Lung microvascular endothelial cell (primary cell): ENCODE measurements around the gene VPREB3. TPM values are rescaled to one million over a fixed set of nuclear protein-coding genes. Genes with fewer than 3 reads are reported as not detected.

Experiments
- DNase-seq, 2 donors: peaks; one replicate each; pipeline versions ENCODE4 v3.0.0 to v3.0.0-alpha.2; 2010; ENCODE audit warnings: low read depth in 2 of 2
- total RNA-seq: library from RNA; depleted of rRNA; stranded (reverse); fragments of >200 nt; gene quantifications from 2 replicates; pipeline ENCODE4 v1.2.1, GENCODE V29; 2014

The VPREB3 gene
- total RNA-seq, 1 donor from 2014 or later, result not detected

GRCh38 chr22:23764899-23765881 is 11.0 kb upstream of the VPREB3 start:
- DNase-seq, result no peak

- DNase-seq, result no peak
Observed at GRCh38 chr22:23763954-23764353, 9.7 kb upstream of the VPREB3 start.

- DNase-seq, result no peak
Observed at GRCh38 chr22:23763579-23763945, 9.3 kb upstream of the VPREB3 start.

GRCh38 chr22:23762842-23763578 is 8.8 kb upstream of the VPREB3 start, which contains the start of gene C22orf15:
Gene C22orf15, plus strand, starts transcription at chr22:23762990. Its CDS starts 317 bp downstream, at chr22:23763307.
- peak; percentile 45 to 59 for DNase-seq

GRCh38 chr22:23760056-23760455 is 5.8 kb upstream of the VPREB3 start:
- no peak for DNase-seq

- no peak for DNase-seq
Observed at GRCh38 chr22:23759566-23759965, 5.3 kb upstream of the VPREB3 start.

- no peak for DNase-seq
Observed at GRCh38 chr22:23756891-23757290, 2.7 kb upstream of the VPREB3 start.

GRCh38 chr22:23755711-23756110 is 1.5 kb upstream of the VPREB3 start:
- no peak for DNase-seq

GRCh38 chr22:23754980-23755636 is 883 bp upstream of the VPREB3 start:
- peak; percentile 24 to 91 for DNase-seq

GRCh38 chr22:23753385-23753784 is 840 bp downstream of the VPREB3 start:
- DNase-seq, result no peak

- no peak for DNase-seq
Observed at GRCh38 chr22:23752750-23753149, 1.5 kb downstream of the VPREB3 start.

GRCh38 chr22:23752090-23752691 is 2.0 kb downstream of the VPREB3 start:
- no peak for DNase-seq

GRCh38 chr22:23751441-23751996 is 2.7 kb downstream of the VPREB3 start:
- no peak for DNase-seq

- peak; percentile 78 to 82 for DNase-seq
Observed at GRCh38 chr22:23750714-23751440, 3.3 kb downstream of the VPREB3 start, which contains the start of gene ZNF70. Gene ZNF70, minus strand, starts transcription at chr22:23751112. Its CDS starts 5,972 bp downstream, at chr22:23745140.

GRCh38 chr22:23750367-23750713 is 3.9 kb downstream of the VPREB3 start:
- DNase-seq, result no peak

GRCh38 chr22:23749841-23750301 is 4.4 kb downstream of the VPREB3 start:
- DNase-seq, result no peak

- no peak for DNase-seq
Observed at GRCh38 chr22:23745791-23746190, 8.4 kb downstream of the VPREB3 start.

- DNase-seq, result no peak
Observed at GRCh38 chr22:23744485-23744884, 9.7 kb downstream of the VPREB3 start.

- no peak for DNase-seq
Observed at GRCh38 chr22:23744001-23744400, 10.2 kb downstream of the VPREB3 start.

- DNase-seq, result no peak
Observed at GRCh38 chr22:23743303-23743705, 10.9 kb downstream of the VPREB3 start.
